T-helper 1 cell treated with Interleukin-12 subunit alpha and Interleukin-12 subunit beta and Interleukin-4 antibody, amounts not matched to agents 30 μg/mL and 1 μg/mL, for 36 hours (primary cell): ENCODE data around the gene ABTB2.

ENCODE experiments used
- H3K27ac Mint-ChIP-seq: one replicate; pipeline ENCODE4 v1.8.0; 2021; ENCODE audit warnings: mild to moderate bottlenecking, mixed read lengths
- H3K27me3 Mint-ChIP-seq: one replicate; pipeline ENCODE4 v1.8.0; 2021; ENCODE audit warnings: low read depth, mixed read lengths
- H3K36me3 Mint-ChIP-seq: one replicate; pipeline ENCODE4 v1.8.0; 2021; ENCODE audit warnings: low read depth, mixed read lengths
- H3K4me1 Mint-ChIP-seq: one replicate; pipeline ENCODE4 v1.8.0; 2021; ENCODE audit warnings: low read depth, mixed read lengths
- H3K4me3 Mint-ChIP-seq: one replicate; pipeline ENCODE4 v1.8.0; 2021; ENCODE audit warnings: mild to moderate bottlenecking, moderate library complexity, mixed read lengths
- H3K9me3 Mint-ChIP-seq: one replicate; pipeline ENCODE4 v1.8.0; 2021; ENCODE audit warnings: mixed read lengths

ABTB2 gene

DNA sequence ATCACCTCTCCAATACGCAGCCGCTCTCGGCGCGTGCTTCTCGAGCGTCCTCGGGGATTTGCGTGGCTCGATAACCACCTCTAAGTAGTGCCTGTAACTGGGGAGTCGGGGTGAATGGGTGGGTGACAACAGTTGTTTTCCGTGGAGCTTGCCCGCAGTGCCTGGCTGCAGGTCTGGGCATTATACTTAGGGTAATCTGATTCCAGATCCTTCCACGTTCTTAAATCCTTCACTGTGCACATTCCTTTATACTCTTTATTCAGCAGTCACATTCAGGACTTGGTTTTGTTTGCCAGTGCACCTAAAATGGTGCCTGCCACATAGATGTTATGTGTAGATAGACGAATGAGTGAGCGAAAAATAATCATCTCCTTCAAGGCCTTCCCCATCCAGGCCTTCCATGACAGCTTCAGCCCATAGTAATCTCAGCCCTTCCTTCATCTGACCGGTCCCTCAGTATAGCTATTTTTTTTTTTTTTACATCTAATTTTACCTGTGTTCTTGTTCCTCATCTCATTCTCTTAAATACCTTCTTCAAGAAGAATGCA lies 251.8 kb downstream of the ABTB2 start:
- peak overlapping the region; percentile 97 for H3K27ac Mint-ChIP-seq
- peak overlapping the region; percentile 95 for H3K4me3 Mint-ChIP-seq
- H3K36me3 Mint-ChIP-seq, result peaks cover 30% of the 10 kb centered on the region
- H3K4me1 Mint-ChIP-seq, result peaks cover 42% of the 10 kb centered on the region
- no peaks in the 10 kb centered on the region for H3K9me3 Mint-ChIP-seq
- no peaks in the 10 kb centered on the region for H3K27me3 Mint-ChIP-seq

GRCh38 chr11:34105079-34105956 lies 252.5 kb downstream of the ABTB2 start, which contains the start of gene NAT10:
NAT10 (plus strand) TSS chr11:34105629; CDS start chr11:34108226, 2,597 bp downstream.
- Mint-ChIP-seq H3K4me1 (peaks cover 42% of the 10 kb centered on the region), H3K9me3 (no peaks in the 10 kb centered on the region), H3K27ac (peak within 1 kb of the TSS; percentile 97), H3K4me3 (peak within 1 kb of the TSS; percentile 95), H3K27me3 (no peaks in the 10 kb centered on the region), H3K36me3 (peaks cover 29% of the 10 kb centered on the region)

GRCh38 chr11:34104680-34105078 lies 253.1 kb downstream of the ABTB2 start:
- Mint-ChIP-seq H3K27ac (peak overlapping the region; percentile 97), H3K4me1 (peaks cover 39% of the 10 kb centered on the region), H3K9me3 (no peaks in the 10 kb centered on the region), H3K36me3 (peaks cover 28% of the 10 kb centered on the region), H3K4me3 (peak overlapping the region; percentile 95), H3K27me3 (no peaks in the 10 kb centered on the region)
